Lower lobe of right lung (tissue), 2 donors: ENCODE measurements around the gene ROR1. TPM values are rescaled to one million over a fixed set of nuclear protein-coding genes. Genes with fewer than 3 reads are reported as not detected.

ENCODE experiments used
- ATAC-seq, 2 donors: fragments of 200-7000 bp; cut with Tn5 transposase; one replicate each; pipeline ENCODE4 v1.9.1; 2020 to 2022; ENCODE audit warnings: mild to moderate bottlenecking in 2 of 2, moderate library complexity in 2 of 2
- DNase-seq: peaks from one replicate; pipeline ENCODE4 v3.0.0-alpha.2; 2020
- H3K27ac ChIP-seq: fragments of 200-600 bp; one replicate; pipeline ENCODE4 v1.8.0; 2022
- H3K27me3 ChIP-seq: fragments of 200-600 bp; one replicate; pipeline ENCODE4 v1.8.0; 2022; ENCODE audit warnings: low read depth
- H3K36me3 ChIP-seq: fragments of 200-600 bp; one replicate; pipeline ENCODE4 v1.8.0; 2022; ENCODE audit warnings: mild to moderate bottlenecking
- H3K4me1 ChIP-seq: fragments of 200-600 bp; one replicate; pipeline ENCODE4 v1.8.0; 2022
- H3K4me3 ChIP-seq: fragments of 200-600 bp; one replicate; pipeline ENCODE4 v1.8.0; 2022; ENCODE audit warnings: mild to moderate bottlenecking
- H3K9me3 ChIP-seq: fragments of 200-600 bp; one replicate; pipeline ENCODE4 v1.8.0; 2022
- intact Hi-C: fragments of 100-400 bp; cut with DNase I; formaldehyde crosslinking; loops from one replicate; pipeline ENCODE4 v1.11.0; 2022
- total RNA-seq: library from RNA; stranded (reverse); fragmentation: NEBNext Ultra II Directional; extraction: Animal tissue kit (Norgen Biotek cat#: 25700); gene quantifications from one replicate; pipeline ENCODE4 v1.2.1, GENCODE V29; 2021
- TF ChIP-seq, protein P1 (sequence below): fragments of 200-600 bp; IDR thresholded peaks from one replicate; pipeline ENCODE4 v1.8.0; 2022; ENCODE audit warnings: antibody characterized with exemption, mild to moderate bottlenecking
- donor health status: DM: no; HTN: yes; CAD: no; lungs with severe emphysema.

Gene ROR1
- total RNA-seq, 1 donor from 2014 or later = 15.8 TPM

- H3K9me3 ChIP-seq = no peaks in the 10 kb centered on the region
- no peaks in the 10 kb centered on the region for H3K27me3 ChIP-seq
- no peak overlapping the region for H3K27ac ChIP-seq
- TF ChIP-seq, protein P1, sequence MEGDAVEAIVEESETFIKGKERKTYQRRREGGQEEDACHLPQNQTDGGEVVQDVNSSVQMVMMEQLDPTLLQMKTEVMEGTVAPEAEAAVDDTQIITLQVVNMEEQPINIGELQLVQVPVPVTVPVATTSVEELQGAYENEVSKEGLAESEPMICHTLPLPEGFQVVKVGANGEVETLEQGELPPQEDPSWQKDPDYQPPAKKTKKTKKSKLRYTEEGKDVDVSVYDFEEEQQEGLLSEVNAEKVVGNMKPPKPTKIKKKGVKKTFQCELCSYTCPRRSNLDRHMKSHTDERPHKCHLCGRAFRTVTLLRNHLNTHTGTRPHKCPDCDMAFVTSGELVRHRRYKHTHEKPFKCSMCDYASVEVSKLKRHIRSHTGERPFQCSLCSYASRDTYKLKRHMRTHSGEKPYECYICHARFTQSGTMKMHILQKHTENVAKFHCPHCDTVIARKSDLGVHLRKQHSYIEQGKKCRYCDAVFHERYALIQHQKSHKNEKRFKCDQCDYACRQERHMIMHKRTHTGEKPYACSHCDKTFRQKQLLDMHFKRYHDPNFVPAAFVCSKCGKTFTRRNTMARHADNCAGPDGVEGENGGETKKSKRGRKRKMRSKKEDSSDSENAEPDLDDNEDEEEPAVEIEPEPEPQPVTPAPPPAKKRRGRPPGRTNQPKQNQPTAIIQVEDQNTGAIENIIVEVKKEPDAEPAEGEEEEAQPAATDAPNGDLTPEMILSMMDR = no peak
- ATAC-seq (no peak), DNase-seq (no peak)
- H3K4me3 ChIP-seq = no peak overlapping the region
- H3K36me3 ChIP-seq = no peaks in the 10 kb centered on the region
- intact Hi-C loops = no loop called here
- H3K4me1 ChIP-seq = peaks cover 10% of the 10 kb centered on the region
These were observed 207.6 kb downstream of the ROR1 start for GRCh38 chr1:63981408-63981773.

DNA sequence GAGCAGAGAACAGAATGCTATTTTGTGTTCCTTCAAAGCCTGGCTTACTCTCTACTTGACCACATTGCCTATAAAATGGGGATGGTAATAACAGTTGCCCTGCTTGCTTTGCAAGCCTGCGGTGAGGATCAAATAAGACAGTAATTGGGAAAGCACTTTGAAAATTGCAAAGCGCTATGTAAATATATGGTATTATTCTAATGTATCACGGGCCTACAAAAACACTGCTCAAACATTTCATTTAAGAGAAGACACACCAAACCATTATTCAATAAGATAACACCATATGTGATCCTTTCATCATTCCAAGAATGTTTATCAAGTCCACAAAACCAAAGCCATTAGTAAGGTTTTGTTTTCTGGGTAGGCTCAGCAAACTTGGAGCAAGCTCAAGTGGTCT is 208.4 kb downstream of the ROR1 start:
- Histone ChIP-seq H3K4me1 (peaks cover 10% of the 10 kb centered on the region), H3K27ac (no peak overlapping the region), H3K4me3 (no peak overlapping the region), H3K27me3 (no peaks in the 10 kb centered on the region), H3K9me3 (no peaks in the 10 kb centered on the region), H3K36me3 (no peaks in the 10 kb centered on the region)
- TF ChIP-seq, protein P1 = no peak
- intact Hi-C loops = no loop called here
- DNase-seq = no peak
- ATAC-seq = no peak

DNA sequence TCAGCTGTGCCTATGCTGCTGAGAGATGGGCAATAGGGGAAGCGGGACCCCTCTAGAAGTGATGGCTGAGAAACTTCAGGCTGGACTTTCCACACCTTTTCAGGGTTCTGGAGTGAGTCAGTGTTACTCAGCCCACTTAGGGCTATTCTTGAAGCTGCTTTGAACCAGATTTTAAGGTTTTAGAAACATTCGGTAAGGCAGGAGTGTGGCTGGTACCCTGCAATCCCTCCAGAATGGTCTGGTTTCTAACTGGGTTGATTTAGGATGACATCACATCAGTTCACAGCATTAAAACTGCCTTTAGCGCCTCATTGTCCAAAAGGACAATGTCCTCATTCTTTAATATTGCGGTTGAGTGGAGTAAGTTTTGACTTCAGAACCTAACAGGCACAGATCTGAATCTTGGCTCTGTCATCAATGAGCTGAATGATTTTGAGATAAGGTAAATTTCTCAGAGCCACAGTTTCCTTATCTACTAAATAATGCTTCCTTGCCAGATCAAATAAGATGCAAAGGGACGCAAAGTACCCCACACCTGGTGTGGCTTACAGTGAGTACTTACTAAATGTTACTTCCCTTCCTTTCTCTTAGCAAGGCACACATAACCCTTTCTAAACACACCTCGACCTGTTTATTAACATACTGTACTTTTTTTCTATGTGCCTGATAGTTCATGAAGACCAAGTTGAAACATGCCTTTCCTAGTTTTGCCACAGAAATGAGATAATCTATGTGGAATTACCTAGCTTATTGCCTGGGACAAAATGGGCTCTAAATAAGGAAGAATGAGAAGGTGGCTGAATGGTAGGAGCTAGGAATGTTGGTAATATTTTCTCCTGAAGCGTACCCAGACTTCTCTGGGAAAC is 209.8 kb downstream of the ROR1 start:
- H3K36me3 ChIP-seq = no peaks in the 10 kb centered on the region
- TF ChIP-seq, protein P1 = no peak
- no peak overlapping the region for H3K4me3 ChIP-seq
- no peak overlapping the region for H3K27ac ChIP-seq
- H3K4me1 ChIP-seq = peaks cover 10% of the 10 kb centered on the region
- intact Hi-C loops = no loop called here
- no peak for DNase-seq
- H3K9me3 ChIP-seq = no peaks in the 10 kb centered on the region
- ATAC-seq = no peak
- H3K27me3 ChIP-seq = no peaks in the 10 kb centered on the region

- no peak for ATAC-seq
- no peak overlapping the region for H3K4me3 ChIP-seq
- intact Hi-C loops = no loop called here
- TF ChIP-seq, protein P1 = no peak
- H3K27me3 ChIP-seq = no peaks in the 10 kb centered on the region
- DNase-seq = no peak
- peaks cover 10% of the 10 kb centered on the region for H3K4me1 ChIP-seq
- no peaks in the 10 kb centered on the region for H3K36me3 ChIP-seq
- H3K9me3 ChIP-seq = no peaks in the 10 kb centered on the region
- no peak overlapping the region for H3K27ac ChIP-seq
These were observed 210.6 kb downstream of the ROR1 start for GRCh38 chr1:63984257-63984929.

DNA sequence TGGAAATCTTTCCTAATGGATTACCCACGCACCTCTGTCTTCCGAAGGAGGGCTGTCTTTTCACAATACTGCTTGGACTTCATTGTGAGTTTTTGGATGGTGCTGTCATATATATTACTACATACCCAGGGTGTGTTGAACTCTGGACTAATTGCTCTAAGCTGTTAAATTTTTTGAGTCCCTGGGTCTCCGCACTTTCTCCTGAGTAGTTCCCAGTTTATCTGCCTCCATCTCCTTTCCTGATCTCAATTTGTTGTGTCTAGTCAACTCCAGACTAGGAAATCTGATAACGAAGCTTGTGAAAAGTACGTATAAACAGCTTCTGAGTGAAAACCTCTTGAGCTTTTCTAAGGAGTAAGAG is 211.1 kb downstream of the ROR1 start:
- H3K9me3 ChIP-seq = no peaks in the 10 kb centered on the region
- no peaks in the 10 kb centered on the region for H3K36me3 ChIP-seq
- H3K27me3 ChIP-seq = no peaks in the 10 kb centered on the region
- TF ChIP-seq, protein P1 = no peak
- no peak overlapping the region for H3K4me3 ChIP-seq
- DNase-seq (no peak), ATAC-seq (no peak)
- no peak overlapping the region for H3K27ac ChIP-seq
- peaks cover 10% of the 10 kb centered on the region for H3K4me1 ChIP-seq
- intact Hi-C loops = no loop called here
